Spleen (tissue), 11 donors: ENCODE data around the gene TEP1. TPM values are rescaled to one million over a fixed set of nuclear protein-coding genes. Genes with fewer than 3 reads are reported as not detected.

Source experiments
- DNase-seq: peaks from one replicate; pipeline ENCODE4 v3.0.0-alpha.2; 2020
- H3K27ac ChIP-seq, 8 donors: fragments of 200-600 bp; sonication (generic) in 7 of 8; 1 replicate in 4 of 8; 2 replicates in 4 of 8; pipeline versions ENCODE4 v1.5.0 to v1.8.0; 2016 to 2021; ENCODE audit warnings: inconsistent platforms in 4 of 8, mild to moderate bottlenecking in 4 of 8, moderate library complexity in 1 of 8
- H3K27me3 ChIP-seq, 7 donors: fragments of 200-600 bp; sonication (generic) in 6 of 7; replicated peaks in 1 of 7; 1 replicate in 4 of 7; 2 replicates in 3 of 7; pipeline versions ENCODE4 v1.5.0 to v1.8.0; 2016 to 2021; ENCODE audit warnings: inconsistent platforms in 3 of 7, mild to moderate bottlenecking in 1 of 7
- H3K36me3 ChIP-seq, 6 donors: fragments of 200-600 bp; sonication (generic) in 5 of 6; 1 replicate in 4 of 6; 2 replicates in 2 of 6; pipeline versions ENCODE4 v1.5.0 to v1.8.0; 2016 to 2021; ENCODE audit warnings: inconsistent platforms in 2 of 6
- H3K4me1 ChIP-seq, 6 donors: fragments of 200-600 bp; sonication (generic) in 5 of 6; 1 replicate in 3 of 6; 2 replicates in 3 of 6; pipeline versions ENCODE4 v1.5.0 to v1.8.0; 2016 to 2021; ENCODE audit warnings: inconsistent platforms in 3 of 6
- H3K4me3 ChIP-seq, 8 donors: fragments of 200-600 bp; sonication (generic) in 7 of 8; 1 replicate in 4 of 8; 2 replicates in 4 of 8; pipeline versions ENCODE4 v1.5.0 to v1.8.0; 2016 to 2021; ENCODE audit warnings: inconsistent platforms in 4 of 8, mild to moderate bottlenecking in 4 of 8, moderate library complexity in 2 of 8
- H3K9me3 ChIP-seq, 8 donors: fragments of 200-600 bp; sonication (generic) in 7 of 8; 1 replicate in 4 of 8; 2 replicates in 4 of 8; pipeline versions ENCODE4 v1.5.0 to v1.8.0; 2016 to 2021; ENCODE audit warnings: inconsistent platforms in 4 of 8
- CTCF ChIP-seq, 11 experiments: fragments of 200-600 bp in 7 of 11; fragments of 450-650 bp in 4 of 11; sonication (generic) in 4 of 11; IDR thresholded peaks in 8 of 11; conservative IDR thresholded peaks in 3 of 11; 1 replicate in 7 of 11; 2 replicates in 4 of 11; pipeline versions ENCODE4 v1.4.0 to v1.8.0; 2016 to 2021; ENCODE audit warnings: antibody characterized with exemption in 11 of 11, inconsistent platforms in 4 of 11, mild to moderate bottlenecking in 1 of 11
- POLR2A ChIP-seq, 3 donors: fragments of 450-650 bp; IDR thresholded peaks; one replicate each; pipeline ENCODE4 v1.5.1; 2017; ENCODE audit warnings: antibody characterized with exemption in 3 of 3, mild to moderate bottlenecking in 1 of 3
- POLR2AphosphoS5 ChIP-seq, 3 donors: sonication (generic); formaldehyde crosslinking; IDR thresholded peaks; one replicate each; pipeline ENCODE4 v1.5.1; 2017; ENCODE audit warnings: antibody characterized with exemption in 3 of 3
- WGBS, 5 donors: extraction: QIAGEN DNeasy Blood & Tissue Kit in 3 of 5; methylation state at CpG; one replicate each; pipeline versions ENCODE4 v1.1.5 to v1.1.7; 2013 to 2018; 5-methylcytosine and 5-hydroxymethylcytosine counted together
- intact Hi-C: fragments of 100-400 bp; cut with DNase I; formaldehyde crosslinking; loops from one replicate; pipeline ENCODE4 v1.15.0; 2023; ENCODE audit warnings: low total_unique reads
- polyA plus RNA-seq, 3 donors: library from polyadenylated mRNA; stranded (reverse); fragments of 200-250 nt; gene quantifications; one replicate each; pipeline ENCODE4 v1.2.1, GENCODE V29; 2013
- total RNA-seq, 7 donors: library from RNA; depleted of rRNA in 3 of 7; stranded (reverse); fragments of >200 nt in 3 of 7; fragmentation: NEBNext Ultra II Directional in 4 of 7; extraction: Animal tissue kit (Norgen Biotek cat#: 25700) in 4 of 7; gene quantifications; one replicate each; pipeline versions ENCODE4 v1.1.0 to v1.2.1, GENCODE V29; 2016 to 2021
- donor health status: healthy with polysubstance abuse.
- donor health status: DM: no; HTN: no; CAD: no; lungs with moderate emphysema.
- donor health status: DM: no; HTN: no; CAD: no.
- donor health status: Bipolar disorder and iron deficiency.
- donor health status: healthy.
- donor health status: DM: no; HTN: no; CAD: no.
- donor health status: DM: yes; HTN: yes; CAD: no.

TEP1 gene
- total and polyA plus RNA-seq, 10 donors = 19.2 to 91.7 (median 64.5) TPM

GRCh38 chr14:20438664-20439063 lies 25.4 kb upstream of the TEP1 start:
- intact Hi-C loops = no loop called here
- 74 to 88% (median 83%) methylated on average over 7 of the region's 7 CpGs for WGBS, 5 donors
- Histone ChIP-seq H3K4me3 (no peak overlapping the region), H3K36me3 (no peaks in the 10 kb centered on the region), H3K4me1 (peaks cover 15 to 71% (median 40%) of the 10 kb centered on the region in 6 donors), H3K27me3 (no peaks in the 10 kb centered on the region), H3K27ac (no peak overlapping the region), H3K9me3 (no peaks in the 10 kb centered on the region)
- DNase-seq = no peak
- TF ChIP-seq POLR2A (IDR thresholded peaks at IDR 0.05) = no peak
- TF ChIP-seq CTCF (IDR thresholded peaks at IDR 0.05 in 8 of 11, conservative IDR thresholded peaks at IDR 0.05 in 3 of 11) = no peak
- no peak for TF ChIP-seq POLR2AphosphoS5 (IDR thresholded peaks at IDR 0.05)

DNA sequence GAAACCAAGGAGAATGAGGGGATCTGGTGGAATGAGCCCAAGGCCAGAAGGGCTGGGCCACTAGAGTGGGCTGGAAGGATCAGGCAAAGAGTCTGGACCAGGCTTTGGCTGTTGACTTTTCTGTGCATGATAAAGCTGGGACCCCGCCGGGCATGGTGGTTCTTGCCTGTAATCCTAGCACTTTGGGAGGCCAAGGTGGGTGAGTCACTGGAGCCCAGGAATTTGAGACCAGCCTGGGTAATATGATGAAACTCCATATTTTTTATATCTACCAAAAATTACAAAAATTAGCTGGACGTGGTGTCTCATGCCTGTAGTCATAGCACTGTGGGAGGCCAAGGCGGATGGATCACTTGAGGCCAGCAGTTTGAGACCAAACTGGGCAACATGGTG lies 23.1 kb upstream of the TEP1 start:
- DNase-seq = no peak
- H3K27me3 ChIP-seq = no peaks in the 10 kb centered on the region
- WGBS, 5 donors = 93 to 100% (median 95%) methylated on average over 4 of the region's 4 CpGs
- H3K36me3 ChIP-seq = no peaks in the 10 kb centered on the region
- H3K27ac ChIP-seq = no peak overlapping the region
- H3K9me3 ChIP-seq = no peaks in the 10 kb centered on the region
- H3K4me1 ChIP-seq = peaks cover 8 to 56% (median 31%) of the 10 kb centered on the region in 6 donors
- no peak overlapping the region for H3K4me3 ChIP-seq
- TF ChIP-seq CTCF (IDR thresholded peaks at IDR 0.05 in 8 of 11, conservative IDR thresholded peaks at IDR 0.05 in 3 of 11) (no peak), POLR2AphosphoS5 (IDR thresholded peaks at IDR 0.05) (no peak), POLR2A (IDR thresholded peaks at IDR 0.05) (no peak)
- intact Hi-C loops = no loop called here

- no peaks in the 10 kb centered on the region for H3K36me3 ChIP-seq
- intact Hi-C loops = no loop called here
- WGBS, 5 donors = 82 to 92% (median 90%) methylated on average over 13 to 17 of the region's 17 CpGs
- H3K27me3 ChIP-seq = no peaks in the 10 kb centered on the region
- peak within 1 kb of the TSS in 6 of 8 donors; percentile 2 to 74 (median 58) for H3K27ac ChIP-seq
- H3K9me3 ChIP-seq = no peaks in the 10 kb centered on the region
- H3K4me1 ChIP-seq = peaks cover 2 to 51% (median 27%) of the 10 kb centered on the region in 6 donors
- no peak for TF ChIP-seq POLR2A (IDR thresholded peaks at IDR 0.05)
- TF ChIP-seq POLR2AphosphoS5 (IDR thresholded peaks at IDR 0.05) = no peak
- no peak for TF ChIP-seq CTCF (IDR thresholded peaks at IDR 0.05 in 8 of 11, conservative IDR thresholded peaks at IDR 0.05 in 3 of 11)
- peak within 1 kb of the TSS in 4 of 8 donors; percentile 4 to 19 (median 4) for H3K4me3 ChIP-seq
- DNase-seq = no peak
Observed at GRCh38 chr14:20435582-20436362, 22.5 kb upstream of the TEP1 start, which contains the start of gene KLHL33. Gene KLHL33, minus strand, starts transcription at chr14:20436166. Its CDS starts 355 bp downstream, at chr14:20435811.
